NCI-H1930 (cell line): ENCODE results near the gene ADAP1.
"Not testable (repeated sequence)": the region's sequence is repeated elsewhere in the genome, so short reads cannot be mapped to it uniquely, and the experiment has no call there.

Experiments used
- DNase-seq, 2 experiments: peaks; one replicate each; lab custom pipeline; 2025; lab: John Stamatoyannopoulos, UW

Gene ADAP1

DNA sequence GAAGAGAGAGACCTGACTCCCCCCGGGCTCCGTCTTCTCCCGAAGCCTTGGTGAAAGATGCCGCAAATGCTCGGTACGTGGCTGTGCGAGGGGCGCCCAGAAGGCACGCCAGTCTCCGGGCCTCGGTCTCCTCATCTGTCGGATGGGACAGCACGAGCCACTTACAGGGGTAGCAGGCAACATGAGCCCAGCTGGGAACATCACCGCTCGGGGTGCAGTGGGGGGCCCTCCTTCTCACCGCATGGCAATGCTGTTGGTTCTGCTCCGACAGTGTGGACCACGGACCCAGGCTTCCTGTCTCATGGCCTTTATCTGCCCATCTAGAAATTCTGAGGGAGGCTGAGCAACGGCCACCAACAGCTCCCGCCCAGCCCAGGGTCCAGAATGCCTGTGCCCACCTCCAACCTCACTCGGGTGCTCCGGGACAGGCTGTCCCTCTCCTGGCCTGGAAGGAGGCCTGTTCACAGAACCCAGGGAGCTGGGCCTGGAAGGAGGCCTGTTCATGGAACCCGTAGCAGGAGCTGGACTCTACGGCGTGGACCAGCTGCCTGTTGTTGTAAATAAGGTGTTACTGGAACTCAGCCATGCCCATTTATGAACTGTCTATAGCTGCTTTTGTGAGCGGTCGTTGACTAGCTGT lies 15.8 kb downstream of the ADAP1 start:
- DNase-seq: no peak

DNA sequence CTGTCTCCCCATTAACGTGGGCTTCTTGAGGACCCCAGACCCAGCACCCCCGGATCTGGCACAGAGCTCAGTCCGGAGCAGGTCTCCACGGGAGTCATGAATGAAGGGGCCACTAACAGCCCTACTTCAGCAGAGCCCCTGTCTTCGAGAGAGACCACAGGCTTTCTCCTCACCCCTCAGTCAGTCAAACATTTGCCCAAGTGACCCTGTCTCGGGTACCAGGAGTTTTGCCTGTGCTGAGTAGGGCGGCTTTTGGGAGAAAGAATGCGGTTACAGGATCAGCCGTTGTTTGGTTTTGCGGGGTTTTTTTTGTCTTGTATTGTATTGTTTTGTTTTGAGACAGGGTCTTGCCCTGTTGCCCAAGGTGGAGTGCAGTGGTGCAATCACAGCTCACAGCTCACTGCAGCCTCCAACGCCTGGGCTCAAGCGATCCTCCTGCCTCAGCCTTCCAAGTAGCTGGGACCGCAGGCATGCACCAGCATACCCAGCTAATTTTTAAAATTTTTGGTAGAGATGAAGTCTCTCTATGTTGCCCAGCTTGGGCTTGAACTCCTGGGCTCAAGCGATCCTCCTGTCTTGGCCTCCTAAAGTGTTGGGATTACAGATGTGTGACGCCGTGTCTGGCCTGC lies 16.5 kb downstream of the ADAP1 start:
- DNase-seq: no peak

DNA sequence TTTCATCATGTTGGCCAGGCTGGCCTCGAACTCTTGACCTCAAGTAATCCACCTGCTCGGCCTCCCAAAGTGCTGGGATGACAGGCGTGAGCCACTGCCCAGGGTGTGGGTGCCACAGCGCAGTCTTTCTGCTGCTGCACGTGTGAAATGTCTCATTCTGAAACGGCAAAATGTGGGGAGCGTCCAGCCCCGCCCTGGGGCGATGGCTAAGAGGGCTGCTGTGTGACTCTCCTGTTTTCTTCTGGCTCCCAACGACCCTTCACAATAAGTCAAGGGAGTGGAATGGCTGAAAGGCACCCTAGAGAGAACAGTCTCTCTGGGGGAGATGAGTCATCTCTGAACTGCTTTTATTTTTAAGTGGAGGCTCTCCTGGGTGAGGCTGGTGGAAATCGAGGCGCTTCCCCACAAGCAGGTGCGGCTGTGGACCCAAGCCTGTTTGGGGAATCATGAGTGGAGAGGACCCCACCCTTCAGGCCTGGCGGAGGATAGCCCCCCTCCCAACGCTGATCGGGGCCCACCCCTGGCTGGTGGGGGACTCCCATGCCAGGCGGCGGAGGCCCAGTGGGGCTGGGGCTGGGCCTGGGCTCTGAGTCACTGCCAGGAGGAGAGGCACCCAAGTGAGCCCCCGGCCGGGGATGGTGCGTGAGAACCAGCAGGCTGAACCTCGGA lies 18.0 kb downstream of the ADAP1 start:
- DNase-seq: no peak

DNA sequence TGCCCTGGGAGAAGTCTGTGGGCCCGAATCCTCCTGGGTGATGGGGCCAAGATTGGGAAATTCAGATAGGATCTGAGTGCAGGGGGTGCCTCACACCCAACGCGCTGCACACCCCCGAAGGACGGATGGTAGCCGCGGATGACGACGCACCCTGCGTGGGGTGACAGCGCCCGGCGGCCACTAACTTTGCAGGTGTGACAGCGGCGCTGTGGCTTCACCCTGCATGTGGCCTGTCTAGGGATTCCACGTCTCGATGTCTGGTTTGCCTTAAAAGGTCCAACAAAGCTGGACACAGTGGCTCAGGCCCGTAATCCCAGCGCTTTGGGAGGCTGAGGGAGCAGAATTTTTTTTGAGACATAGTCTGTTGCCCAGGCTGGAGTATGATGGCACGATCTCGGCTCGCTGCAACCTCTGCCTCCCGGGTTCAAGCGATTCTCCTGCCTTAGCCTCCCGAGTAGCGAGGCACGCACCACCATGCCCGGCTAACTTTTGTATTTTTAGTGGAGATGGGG lies 18.6 kb downstream of the ADAP1 start:
- DNase-seq: no peak

DNA sequence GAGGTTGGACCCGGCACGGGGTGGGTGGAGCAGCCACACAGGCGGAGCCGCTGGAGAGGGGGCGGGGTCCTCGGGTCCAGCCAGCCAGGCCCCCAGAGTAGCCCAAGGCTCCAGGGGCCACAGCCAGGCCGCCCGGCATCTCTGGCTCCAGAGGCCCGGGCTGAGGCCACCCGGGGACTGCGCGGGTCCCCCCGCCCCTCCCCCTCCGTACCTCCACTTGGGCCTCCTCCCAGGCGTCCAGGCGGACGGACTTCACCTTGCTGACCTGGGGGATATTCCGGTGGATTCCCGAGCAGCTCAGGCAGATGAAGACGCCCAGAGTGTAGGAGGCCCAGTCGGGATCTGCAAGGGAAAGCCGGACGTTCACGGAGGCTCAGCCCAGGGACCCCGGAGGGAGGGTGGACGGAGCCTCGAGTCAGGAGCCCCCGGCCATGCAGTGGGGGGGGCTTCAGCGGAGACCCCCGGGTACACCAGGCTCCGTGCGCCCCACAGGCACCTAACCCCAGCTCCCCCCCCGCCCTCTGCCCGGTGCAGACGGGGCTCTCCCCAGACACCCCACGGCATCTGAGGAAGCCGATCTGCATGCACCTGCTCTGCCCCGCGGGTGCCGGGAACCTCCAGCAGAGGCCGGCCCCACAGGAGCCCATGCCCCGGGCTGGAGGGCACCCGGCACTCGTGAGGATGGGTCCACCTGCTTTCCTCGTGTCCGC lies 19.2 kb downstream of the ADAP1 start:
- DNase-seq: no peak

DNA sequence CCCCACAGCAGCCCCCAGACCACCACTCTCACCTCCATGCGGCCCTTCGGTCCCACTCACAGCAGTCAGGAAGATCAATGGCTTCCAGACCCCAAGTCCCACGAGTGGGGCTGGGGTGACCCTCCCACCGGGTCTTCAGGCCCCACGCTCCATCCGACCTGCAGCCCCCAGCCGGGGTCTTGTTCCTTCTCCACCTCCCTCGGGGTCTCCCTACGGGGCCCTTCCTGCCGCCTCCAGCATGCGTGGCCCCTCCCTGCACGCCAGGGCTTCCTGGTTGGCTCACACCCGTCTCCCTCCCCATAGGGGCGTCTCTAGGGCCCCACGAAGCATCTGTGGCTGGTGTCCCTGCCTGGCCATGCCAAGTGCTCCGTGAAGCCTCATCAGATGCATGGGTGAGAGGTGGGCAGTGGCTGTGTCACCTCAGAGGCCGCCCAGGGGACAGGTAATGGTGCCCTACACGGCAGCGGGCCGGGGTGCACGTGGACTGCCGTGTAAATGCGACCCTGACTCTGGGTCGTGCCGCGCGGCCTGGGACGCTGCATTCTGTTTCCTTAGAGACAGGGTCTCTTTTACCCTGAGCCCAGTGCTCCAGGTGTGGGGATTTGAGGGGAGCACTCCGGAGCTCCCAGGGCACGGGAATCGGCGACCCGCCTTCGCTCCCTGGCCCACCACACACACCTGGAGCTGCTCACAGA lies 19.9 kb downstream of the ADAP1 start:
- DNase-seq: no peak

DNA sequence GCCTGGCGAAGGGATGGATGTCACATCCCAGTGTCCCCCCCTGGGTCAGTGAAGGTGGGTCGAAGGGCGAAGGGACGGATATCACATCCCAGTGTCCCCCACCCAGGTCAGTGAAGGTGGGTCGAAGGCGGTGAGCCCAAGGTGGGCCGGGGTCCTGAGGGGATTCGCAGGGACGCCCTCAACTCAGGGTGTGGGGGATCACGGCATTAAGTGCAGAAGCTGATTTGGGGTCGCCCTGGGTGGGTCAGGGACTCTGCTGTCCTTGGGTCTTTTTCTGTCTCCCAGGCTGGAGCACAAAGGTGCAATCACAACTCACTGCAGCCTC lies 21.9 kb downstream of the ADAP1 start:
- DNase-seq: no peak

DNA sequence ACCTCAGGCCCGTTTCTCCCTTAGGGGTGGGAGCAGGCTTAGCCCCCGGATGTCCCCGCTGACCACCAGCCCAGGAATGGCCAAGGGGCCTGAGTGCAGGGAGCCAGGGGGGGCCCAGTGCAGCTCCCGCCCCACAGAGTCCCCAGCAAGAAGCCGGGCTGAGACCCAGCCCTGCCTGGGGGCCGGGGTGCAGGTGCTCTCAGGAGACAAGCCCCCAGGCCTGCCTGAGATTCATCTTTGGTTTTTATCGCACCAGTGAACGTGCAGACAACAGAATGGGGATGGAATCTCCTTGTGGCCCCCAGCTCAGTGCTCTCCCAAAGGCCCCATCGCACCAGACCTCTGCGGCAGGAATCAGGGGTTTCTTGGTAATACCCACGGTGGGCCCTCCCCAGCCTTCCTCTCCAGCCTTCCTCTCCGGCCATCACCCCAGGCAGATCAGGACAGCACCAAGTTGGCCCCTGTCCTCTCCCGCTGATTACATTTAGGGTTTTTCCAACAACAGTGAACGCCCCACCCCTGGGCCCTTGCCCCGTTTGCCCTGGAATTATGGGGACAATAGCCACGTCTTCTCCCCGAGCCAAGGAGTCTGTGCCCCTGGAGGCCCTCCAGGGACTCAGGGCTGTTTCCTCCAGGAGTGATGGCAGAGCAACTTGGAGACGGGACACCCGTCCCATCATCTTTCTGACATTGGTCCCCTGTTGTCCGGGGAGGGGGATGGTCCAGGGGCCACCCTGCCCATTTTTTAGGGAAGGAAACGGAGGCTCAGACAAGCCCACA lies 22.4 kb downstream of the ADAP1 start:
- DNase-seq: no peak

DNA sequence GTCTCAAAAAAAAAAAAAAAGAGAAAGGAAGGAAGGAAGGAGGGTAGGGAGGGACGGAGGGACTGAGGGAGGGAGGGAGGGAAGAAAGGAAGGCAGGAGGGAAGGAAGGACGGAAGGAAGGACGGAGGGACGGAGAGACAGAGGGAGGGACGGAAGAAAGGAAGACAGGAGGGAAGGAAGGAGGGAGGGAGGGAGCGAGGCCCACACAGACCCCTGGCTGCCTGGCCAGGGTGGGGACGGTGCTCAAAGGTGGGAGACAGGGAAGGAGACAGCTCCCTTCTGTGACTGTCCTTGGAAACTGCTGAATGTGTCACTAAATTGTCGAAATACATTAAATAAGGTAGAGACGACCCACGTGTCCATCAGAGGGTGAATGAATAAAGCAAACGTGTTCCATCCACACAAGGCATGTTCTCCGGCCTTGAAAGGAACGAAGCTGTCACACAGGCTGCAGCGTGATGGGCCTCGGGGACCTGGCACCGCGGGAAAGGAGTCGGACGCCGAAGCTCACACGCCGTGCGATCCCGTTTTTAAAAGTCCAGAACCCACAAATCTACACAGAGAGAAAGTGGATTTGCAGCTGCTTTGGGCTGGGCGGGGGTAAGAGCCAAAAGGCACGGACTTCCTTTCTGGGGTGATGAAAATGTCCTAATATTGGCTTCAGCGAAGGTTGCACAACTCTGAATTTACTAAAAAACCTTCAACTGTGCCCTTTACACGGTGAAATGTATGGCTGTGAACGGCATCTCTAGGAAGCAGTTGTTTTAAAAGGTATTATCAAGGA lies 23.3 kb downstream of the ADAP1 start:
- no peak for DNase-seq

DNA sequence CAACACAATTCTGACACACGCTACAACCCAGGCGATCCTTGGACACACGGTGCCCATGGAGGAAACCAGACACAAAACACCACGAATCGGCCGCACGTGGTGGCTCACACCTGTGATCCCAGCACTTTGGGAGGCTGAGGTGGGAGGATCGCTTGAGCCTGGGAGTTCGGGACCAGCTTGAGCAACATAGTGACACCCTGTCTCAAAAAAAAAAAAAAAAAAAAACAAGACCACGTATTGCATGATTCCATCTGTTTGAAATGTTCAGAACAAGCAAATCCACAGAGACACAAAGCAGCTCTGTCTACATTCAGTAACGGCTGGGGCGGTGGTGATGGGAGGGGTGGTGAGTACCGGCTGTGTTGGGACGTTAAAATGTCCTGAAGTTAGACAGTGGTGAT lies 25.2 kb downstream of the ADAP1 start:
- no peak for DNase-seq

DNA sequence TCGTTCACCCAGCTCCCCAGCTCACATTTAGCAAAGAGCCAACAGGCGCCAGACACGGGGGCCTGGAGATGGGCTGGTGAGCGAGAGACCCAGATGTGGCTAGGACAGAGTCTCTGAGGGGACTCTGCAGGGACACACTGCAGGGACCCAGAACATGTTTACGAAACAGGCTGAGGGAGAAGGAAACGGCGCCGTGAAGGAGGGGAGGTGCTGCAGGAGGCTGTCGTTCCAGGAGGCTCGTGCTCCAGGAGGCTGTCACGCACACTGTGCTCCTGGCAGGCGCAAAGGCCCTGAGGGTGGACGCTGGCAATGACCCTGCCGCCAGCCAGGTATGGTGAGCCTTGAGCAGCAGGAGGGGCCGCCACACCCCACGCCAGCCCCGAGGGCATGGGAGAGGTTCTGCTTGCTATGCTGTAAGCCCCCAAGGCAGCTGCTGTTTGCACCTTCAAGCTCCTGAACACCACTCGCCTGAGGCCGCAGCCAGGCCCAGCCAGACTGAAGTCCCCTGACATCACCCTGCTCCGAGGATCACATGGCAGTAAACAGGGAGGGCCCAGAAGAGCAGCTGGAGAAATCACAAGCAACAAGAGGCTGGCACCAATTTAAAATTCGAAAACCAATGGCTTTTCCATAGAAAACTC lies 27.3 kb downstream of the ADAP1 start:
- no peak for DNase-seq

DNA sequence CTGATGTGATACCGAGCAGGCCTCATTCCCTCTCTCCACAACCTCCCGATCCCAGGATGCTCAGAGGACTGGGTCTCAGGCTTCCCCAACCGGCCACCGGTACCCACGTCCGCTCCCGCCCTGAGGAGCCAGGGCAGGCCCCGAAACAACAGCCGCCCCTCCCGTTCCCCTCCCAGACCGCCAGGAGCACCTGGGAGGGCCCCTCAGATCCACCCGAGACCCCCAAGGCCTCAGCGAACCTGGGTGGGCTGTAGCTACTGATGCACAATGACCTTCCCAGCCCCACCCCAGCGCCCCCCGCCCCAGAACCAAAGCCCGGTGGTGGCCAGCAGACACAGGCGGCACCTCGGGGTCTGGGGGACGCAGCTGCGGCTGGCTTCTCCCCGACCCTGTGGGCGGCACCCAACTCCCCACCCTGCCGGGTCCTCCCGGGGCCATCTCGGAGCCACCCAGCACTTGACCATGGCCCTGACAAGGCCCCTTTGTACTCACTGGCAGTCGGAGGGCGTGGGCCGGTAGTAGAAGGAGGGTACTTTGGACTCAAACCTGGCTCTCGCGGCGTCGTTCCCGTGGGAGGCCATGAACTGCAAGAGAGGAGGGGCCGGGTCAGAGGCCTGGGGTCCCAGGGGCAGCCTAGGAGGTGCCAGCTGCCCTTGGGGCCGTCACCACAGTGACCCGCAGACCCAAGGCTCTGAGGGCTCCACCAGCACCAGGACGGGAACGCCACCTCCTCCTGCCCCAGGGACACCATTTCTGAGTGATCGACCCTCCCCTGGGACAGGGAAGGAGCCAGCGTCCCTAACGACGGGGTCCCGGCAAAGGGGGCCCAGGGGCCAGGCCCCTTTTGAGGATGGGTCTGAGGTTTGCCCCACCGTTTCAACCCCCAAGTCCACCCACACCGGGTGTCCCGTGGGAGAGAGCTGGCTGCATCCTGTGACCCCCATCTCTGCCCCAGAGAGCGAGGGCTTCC lies 28.1 kb downstream of the ADAP1 start:
- DNase-seq: no peak

DNA sequence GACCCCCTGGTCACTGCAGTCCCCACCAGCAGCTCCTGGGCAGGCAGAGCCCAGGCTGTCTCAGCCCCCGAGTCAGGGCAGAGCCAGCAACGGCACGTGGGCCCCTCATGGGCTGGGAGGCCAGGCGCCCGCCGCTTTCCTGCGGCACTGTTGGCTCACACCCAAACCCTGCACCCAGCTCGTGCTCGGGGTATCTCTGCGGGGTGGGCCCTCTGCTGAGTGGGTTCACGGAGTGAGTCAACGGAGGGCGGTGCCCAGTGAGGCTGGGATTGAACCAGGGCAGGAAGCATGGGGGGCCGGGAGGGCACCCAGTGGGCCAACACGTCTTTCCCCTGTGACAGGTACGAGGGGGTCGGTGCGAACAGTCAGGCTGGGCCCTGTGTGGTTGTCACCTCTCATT lies 28.9 kb downstream of the ADAP1 start:
- DNase-seq: no peak

DNA sequence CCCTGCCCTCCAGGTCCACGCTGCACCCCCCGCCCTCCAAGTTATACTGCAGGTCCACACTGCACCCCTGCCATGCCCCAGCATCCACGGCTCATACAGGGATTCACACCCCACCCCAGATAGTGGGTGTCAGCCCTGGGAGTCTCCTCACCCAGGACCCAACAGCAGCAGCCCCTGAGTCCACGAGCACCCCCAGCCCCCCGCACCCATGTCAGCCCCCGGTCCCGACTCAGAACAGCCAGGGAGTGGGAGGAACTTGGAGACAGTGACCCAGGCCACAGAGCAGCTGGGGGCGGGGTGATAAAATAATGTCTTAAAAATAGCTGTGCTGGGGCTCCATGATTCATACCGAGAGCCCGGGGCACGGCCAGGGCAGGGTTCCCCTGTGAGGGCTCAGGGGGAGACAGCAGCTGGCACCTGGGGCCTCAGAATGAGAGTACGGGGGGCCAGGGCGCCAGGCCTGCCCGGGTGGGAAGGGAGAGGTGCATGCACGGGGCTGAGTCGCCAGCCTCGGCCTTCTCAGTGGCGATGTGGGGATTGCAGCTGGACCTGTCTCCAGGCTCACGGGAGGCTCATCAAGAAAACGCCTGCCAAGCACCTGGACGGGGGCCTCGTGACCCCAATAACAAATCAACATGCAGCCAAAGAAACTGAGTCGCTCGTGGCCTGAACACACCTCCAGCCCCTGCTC lies 29.8 kb downstream of the ADAP1 start:
- DNase-seq: no peak

DNA sequence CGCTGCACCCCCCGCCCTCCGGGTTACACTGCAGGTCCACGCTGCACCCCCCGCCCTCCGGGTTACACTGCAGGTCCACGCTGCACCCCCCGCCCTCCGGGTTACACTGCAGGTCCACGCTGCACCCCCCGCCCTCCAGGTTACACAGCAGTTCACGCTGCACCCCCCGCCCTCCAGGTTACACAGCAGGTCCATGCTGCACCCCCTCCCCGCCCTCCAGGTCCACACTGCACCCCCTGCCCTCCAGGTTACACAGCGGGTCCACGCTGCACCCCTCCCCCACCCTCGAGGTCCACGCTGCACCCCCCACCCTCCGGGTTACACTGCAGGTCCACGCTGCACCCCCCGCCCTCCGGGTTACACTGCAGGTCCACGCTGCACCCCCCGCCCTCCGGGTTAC lies 30.4 kb downstream of the ADAP1 start:
- DNase-seq: not testable (repeated sequence)

DNA sequence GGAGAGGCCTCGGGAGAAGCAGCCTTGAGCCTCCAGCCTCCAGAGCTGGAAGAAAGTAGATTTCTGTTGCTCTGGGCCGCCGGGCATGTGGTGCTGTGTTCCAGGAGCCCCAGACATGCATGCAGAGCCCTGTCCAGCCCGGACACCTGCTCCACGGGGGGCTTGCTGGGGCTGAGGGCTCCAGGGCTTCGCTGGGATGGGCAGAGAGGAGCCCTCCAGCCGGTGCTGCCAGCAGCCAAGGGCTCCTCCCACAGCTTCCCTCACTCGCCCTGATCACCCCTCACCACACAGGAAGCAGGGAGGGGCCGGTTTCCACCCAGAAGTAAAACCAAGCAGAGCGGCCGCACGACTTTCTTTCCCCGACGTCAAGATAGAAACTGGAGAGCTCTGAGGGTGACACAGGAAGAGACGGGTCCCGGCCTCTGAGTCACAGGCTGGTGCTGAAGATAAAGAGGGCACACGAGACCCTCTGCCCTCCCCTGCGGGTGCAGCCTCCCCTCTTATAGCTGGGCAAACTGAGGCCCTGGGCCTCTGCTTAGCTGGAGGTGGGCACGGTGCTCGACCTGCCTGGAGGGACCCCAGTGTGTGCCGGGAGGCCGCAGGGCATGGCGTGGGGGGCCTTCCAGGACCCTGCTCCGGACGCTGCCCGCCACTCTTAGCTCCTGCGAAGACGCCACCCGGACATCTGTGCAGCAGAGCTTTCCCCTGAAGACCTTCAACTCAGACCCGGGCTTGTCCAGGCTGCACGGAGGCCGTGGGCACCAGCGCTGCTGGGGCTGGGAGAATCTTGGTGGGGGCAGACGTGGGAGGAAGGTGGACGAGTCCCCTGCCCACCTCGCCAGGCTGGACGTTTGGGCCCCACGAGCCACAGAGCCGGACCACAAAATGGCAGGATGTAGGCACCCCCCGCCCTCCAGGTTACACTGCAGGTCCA lies 31.1 kb downstream of the ADAP1 start:
- DNase-seq: no peak
